Activated naive CD8-positive, alpha-beta T cell treated with anti-CD3 and anti-CD28 coated beads, Interleukin-2, amount 10 ng/mL, durations not matched to agents 7 days and 5 days (primary cell): ENCODE data around the gene ERFL. TPM values are rescaled to one million over a fixed set of nuclear protein-coding genes. Genes with fewer than 3 reads are reported as not detected.

ENCODE experiments used
- ATAC-seq: fragments of 150-1000 bp; cut with Tn5 transposase; one replicate; pipeline ENCODE4 v1.10.0; 2021; ENCODE audit warnings: low read depth, moderate library complexity
- POLR2A ChIA-PET: fragments of 350-600 bp; sonication (Branson Sonifier 250); formaldehyde crosslinking; loops from one replicate; lab custom pipeline; 2021; ENCODE audit warnings: antibody characterized with exemption; lab: Charles Lee
- DNase-seq: peaks from one replicate; pipeline ENCODE4 v3.0.0; 2021
- H3K27ac Mint-ChIP-seq: one replicate; pipeline ENCODE4 v1.8.0; 2022; ENCODE audit warnings: mild to moderate bottlenecking, mixed read lengths
- H3K27me3 Mint-ChIP-seq: one replicate; pipeline ENCODE4 v1.8.0; 2022; ENCODE audit warnings: mild to moderate bottlenecking, moderate library complexity, mixed read lengths
- H3K36me3 Mint-ChIP-seq: one replicate; pipeline ENCODE4 v1.8.0; 2021; ENCODE audit warnings: mild to moderate bottlenecking, mixed read lengths
- H3K4me1 Mint-ChIP-seq: one replicate; pipeline ENCODE4 v1.8.0; 2021; ENCODE audit warnings: mixed read lengths
- H3K4me3 Mint-ChIP-seq: one replicate; pipeline ENCODE4 v1.8.0; 2022; ENCODE audit warnings: mild to moderate bottlenecking, moderate library complexity, mixed read lengths
- H3K9me3 Mint-ChIP-seq: one replicate; pipeline ENCODE4 v1.8.0; 2021; ENCODE audit warnings: mixed read lengths
- total RNA-seq, 2 experiments: library from RNA; stranded (reverse); gene quantifications; one replicate each; pipeline ENCODE4 v1.2.3, GENCODE V29; 2021

ERFL gene
- total RNA-seq, 2 experiments from 2014 or later = 4.3 to 4.5 TPM

DNA sequence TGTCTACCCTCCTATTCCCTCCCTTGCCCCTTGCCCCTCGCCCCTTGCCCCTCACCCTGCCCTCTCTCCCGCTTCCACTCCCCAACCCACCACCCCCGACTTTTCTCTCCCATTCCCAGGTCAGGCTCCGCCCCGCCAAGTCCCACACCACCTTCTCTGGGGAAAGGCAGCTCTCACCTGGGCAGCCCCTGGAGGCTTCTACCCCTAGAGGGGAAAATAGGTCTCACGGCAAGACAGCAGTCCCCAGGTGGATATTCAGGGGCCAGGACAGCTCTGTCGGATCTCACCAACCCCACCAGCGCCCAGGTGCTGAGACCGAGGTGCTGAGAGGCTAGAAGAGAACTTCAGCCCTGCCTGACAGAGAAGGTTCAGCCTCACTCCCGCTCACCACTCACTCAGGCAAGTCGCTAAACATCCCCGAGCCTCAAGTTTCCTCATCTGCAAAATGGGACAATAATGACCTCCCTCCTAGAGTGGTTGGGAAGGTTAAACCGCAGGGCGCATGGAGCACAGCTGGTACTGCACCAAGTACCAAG lies 1.4 kb upstream of the ERFL start:
- H3K4me1 Mint-ChIP-seq = peaks cover 18% of the 10 kb centered on the region
- ATAC-seq = no peak
- H3K27me3 Mint-ChIP-seq = peaks cover 9% of the 10 kb centered on the region
- DNase-seq = no peak
- peak overlapping the region; percentile 81 for H3K4me3 Mint-ChIP-seq
- peak overlapping the region; percentile 55 for H3K27ac Mint-ChIP-seq
- H3K9me3 Mint-ChIP-seq = no peaks in the 10 kb centered on the region
- H3K36me3 Mint-ChIP-seq = peaks cover 5% of the 10 kb centered on the region
- POLR2A ChIA-PET = interaction anchor here (1.4 to 2.0 kb wide), 3 partner anchors 41 to 66 kb away, joined by 3 to 6 read pairs (median 3); no protein-coding TSS in a partner anchor

DNA sequence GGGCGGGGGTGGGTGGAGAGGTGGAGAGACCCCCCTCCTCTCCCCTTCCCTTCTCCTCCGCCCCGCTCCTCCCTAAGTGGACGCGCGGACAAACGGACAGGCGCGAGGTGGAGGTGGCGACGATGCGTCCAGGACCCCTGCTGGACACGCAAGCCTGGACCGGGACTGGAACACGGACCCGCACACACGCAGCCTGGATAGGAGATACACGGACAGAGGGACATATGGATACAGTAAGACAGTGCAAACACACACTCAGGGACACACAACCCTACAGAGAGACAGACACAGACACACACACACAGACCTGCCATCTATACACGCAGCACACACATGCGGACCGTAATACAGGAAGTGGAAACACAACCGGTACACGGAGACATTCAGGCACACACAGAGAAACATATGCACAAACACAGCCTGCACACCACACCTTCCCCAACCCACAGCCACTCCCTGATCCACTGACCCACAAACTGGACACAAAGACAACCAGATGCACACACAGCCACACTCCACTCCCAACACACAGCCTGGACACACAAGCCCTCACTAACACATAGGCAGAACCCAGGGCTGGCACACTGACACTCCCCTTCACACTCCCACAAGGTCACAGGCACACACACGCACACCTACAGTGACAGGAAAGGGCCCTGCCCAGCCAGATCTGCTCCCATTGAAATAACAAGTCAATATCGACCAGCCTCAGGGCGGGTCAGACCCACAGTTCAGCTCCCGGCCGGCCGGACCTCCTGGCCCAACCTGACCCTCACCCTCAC lies 696 bp upstream of the ERFL start:
- POLR2A ChIA-PET = interaction anchor here (0.6 to 2.0 kb wide), 10 partner anchors 26 to 580 kb away, joined by 3 to 6 read pairs (median 4); partner anchors contain the start of gene RABAC1
- peak overlapping the region; percentile 69 for H3K27ac Mint-ChIP-seq
- ATAC-seq (peak; percentile 73), DNase-seq (no peak)
- H3K4me3 Mint-ChIP-seq = peak overlapping the region; percentile 81
- H3K4me1 Mint-ChIP-seq = peaks cover 14% of the 10 kb centered on the region
- H3K9me3 Mint-ChIP-seq = no peaks in the 10 kb centered on the region
- peaks cover 9% of the 10 kb centered on the region for H3K27me3 Mint-ChIP-seq
- peaks cover 5% of the 10 kb centered on the region for H3K36me3 Mint-ChIP-seq

DNA sequence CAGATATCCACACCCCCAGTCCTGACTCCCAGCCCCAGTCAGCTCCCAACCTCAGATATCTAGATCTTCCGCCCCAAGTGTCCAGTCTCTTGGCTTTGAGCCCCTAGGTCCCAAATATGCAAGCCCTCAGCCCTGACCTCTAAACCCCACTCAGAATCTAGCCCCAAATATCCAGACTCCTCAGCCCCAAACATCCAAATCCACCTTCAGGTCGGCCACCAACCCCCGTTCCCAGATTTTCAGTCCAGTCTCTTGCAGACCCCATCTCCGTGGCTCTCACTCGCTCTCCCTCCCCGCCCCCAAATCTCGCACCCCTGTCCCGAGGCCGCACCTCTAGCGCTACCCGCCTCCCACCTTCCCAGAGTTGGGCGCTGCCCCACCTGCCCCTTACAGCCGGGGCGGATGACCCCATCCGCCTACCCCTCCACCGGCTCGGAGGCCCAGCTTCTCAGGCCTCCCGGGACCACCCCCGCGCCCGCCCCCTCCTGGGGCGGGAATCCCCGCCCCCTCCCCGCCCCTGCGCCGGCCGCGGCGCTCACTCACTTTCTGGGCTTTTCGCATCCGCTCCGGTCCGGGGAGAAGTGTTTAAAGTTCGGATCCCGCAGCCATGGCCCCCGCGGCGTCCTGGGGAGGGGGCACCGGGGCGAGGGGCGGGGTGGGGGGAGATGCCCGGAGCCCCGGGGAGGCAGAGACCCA lies 604 bp downstream of the ERFL start:
- peak overlapping the region; percentile 81 for H3K4me3 Mint-ChIP-seq
- no peaks in the 10 kb centered on the region for H3K9me3 Mint-ChIP-seq
- peaks cover 7% of the 10 kb centered on the region for H3K27me3 Mint-ChIP-seq
- ATAC-seq = peak; percentile 23
- DNase-seq = no peak
- H3K4me1 Mint-ChIP-seq = peaks cover 14% of the 10 kb centered on the region
- POLR2A ChIA-PET = interaction anchor here (0.9 to 2.0 kb wide), 7 partner anchors 15 to 59 kb away, joined by 3 to 6 read pairs (median 4); partner anchors contain the start of gene RABAC1
- H3K36me3 Mint-ChIP-seq = peaks cover 5% of the 10 kb centered on the region
- no peak overlapping the region for H3K27ac Mint-ChIP-seq

DNA sequence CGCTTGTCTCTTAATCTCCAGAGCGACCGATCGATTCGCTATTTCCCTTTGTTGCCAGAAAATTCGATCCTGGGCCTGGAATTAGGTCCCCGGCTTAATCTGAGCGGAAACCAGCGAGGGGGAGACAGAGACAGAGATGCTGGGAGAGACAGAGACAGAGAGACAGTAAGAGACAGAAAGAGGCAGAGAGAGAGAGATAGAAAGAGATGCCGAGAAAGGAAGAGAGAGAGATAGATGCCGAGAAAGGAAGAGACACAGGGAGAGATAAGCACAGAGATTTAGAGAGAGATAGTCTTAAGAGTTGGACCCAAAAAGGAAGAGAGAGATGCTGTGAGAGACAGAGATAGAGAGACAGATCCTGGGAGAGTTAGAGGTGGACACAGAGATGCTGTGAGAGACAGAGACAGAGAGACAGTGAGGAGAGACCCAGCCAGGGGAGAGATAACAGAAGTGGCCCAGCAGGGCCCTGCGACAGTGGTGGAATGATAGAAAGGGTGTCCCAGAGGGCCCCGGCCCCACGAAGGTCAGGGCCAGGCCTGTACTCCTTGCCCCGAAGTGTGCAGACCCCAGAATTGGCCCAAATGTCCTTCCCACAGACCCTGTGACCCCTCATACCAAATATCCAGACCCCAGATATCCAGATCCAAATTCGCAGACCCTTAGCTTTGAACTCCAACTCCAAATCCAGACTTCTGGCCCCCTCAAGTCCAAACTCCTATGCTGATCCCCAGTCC lies 1.3 kb downstream of the ERFL start:
- Mint-ChIP-seq H3K4me1 (peaks cover 19% of the 10 kb centered on the region), H3K27ac (no peak overlapping the region), H3K9me3 (no peaks in the 10 kb centered on the region), H3K36me3 (peaks cover 5% of the 10 kb centered on the region), H3K4me3 (no peak overlapping the region), H3K27me3 (peaks cover 12% of the 10 kb centered on the region)
- DNase-seq = no peak
- no peak for ATAC-seq
- POLR2A ChIA-PET = interaction anchor here (1.4 kb wide), 1 partner anchor 36 kb away, joined by 4 read pairs; no protein-coding TSS in a partner anchor

DNA sequence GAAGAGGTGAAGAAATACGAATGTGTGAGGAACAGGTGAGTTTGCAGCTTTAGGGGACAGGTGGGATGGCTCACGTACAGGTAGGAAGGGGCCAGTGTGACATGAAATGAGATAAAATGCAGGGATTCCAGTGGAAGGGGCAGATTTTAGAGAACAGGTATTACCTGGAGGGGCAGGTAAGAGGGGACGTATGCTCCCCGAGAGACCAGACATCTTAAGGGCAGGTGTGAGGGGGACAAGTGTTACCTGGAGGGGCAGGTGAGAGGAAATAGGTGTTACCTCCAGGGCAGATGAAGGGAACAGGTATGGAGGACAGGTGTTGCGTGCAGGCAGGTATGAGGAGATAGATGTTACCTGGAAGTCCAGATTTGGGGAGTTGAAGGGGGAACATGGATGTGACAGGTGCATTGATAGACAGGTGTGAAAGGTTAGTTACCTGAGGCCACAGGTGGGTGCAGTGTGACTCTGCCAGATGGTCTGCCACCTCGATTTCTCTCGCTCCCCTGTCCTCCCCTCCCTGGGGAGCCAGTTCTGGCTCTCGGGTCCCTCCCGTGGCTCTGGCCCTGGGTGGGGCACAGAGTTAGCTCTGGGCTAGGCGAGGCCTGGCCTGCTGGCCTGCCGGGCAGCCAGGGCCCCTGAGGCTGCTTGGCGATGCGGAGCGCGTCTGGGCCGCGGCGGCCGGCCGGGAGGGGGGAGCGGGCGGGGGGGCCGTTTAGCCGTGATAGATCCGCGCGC lies 2.1 kb downstream of the ERFL start:
- Mint-ChIP-seq H3K4me1 (peaks cover 21% of the 10 kb centered on the region), H3K36me3 (peaks cover 5% of the 10 kb centered on the region), H3K27ac (no peak overlapping the region), H3K4me3 (no peak overlapping the region), H3K27me3 (peaks cover 16% of the 10 kb centered on the region), H3K9me3 (no peaks in the 10 kb centered on the region)
- POLR2A ChIA-PET = no interaction called here
- DNase-seq = no peak
- no peak for ATAC-seq

DNA sequence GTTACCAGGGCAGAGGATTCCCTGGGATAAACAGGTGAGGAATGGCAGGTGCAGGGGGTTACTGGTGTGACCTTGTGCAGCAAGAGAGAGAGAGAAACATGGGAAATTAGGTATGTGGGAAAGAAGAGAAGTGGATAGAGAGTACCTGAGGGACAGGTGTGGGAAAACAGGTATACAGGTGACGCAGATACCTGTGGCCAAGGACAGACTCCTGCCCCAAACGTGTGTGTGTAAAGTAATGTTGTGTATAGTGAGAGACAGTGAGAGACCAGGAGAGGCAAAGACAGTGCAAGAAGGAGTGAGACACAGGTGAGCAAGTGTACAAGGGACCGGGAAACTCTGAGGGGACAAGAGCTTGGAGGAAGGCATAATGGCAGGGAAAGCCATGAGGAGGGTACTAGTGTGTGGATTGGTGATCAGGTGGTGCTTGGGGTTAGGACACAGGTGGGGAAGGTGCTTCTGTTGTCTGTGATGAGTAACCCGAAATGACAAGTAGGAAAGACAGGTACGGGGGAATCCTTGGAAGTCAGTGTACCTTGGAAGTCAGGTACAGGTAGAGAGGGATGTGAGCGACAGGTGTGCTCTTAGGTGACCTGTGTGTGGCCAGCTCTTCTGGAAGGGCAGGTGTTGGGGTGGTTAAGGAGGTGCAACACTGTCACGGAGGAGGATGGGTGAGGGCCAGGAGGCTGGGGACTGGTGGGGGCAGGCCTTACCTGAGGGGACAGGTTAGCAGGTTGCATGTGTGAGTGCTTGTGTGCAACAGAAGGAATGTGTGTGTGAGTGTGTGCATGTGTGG lies 2.8 kb downstream of the ERFL start:
- Mint-ChIP-seq H3K9me3 (no peaks in the 10 kb centered on the region), H3K4me1 (peaks cover 22% of the 10 kb centered on the region), H3K27ac (no peak overlapping the region), H3K36me3 (peaks cover 5% of the 10 kb centered on the region), H3K4me3 (no peak overlapping the region), H3K27me3 (peaks cover 18% of the 10 kb centered on the region)
- DNase-seq (no peak), ATAC-seq (no peak)
- POLR2A ChIA-PET = no interaction called here

DNA sequence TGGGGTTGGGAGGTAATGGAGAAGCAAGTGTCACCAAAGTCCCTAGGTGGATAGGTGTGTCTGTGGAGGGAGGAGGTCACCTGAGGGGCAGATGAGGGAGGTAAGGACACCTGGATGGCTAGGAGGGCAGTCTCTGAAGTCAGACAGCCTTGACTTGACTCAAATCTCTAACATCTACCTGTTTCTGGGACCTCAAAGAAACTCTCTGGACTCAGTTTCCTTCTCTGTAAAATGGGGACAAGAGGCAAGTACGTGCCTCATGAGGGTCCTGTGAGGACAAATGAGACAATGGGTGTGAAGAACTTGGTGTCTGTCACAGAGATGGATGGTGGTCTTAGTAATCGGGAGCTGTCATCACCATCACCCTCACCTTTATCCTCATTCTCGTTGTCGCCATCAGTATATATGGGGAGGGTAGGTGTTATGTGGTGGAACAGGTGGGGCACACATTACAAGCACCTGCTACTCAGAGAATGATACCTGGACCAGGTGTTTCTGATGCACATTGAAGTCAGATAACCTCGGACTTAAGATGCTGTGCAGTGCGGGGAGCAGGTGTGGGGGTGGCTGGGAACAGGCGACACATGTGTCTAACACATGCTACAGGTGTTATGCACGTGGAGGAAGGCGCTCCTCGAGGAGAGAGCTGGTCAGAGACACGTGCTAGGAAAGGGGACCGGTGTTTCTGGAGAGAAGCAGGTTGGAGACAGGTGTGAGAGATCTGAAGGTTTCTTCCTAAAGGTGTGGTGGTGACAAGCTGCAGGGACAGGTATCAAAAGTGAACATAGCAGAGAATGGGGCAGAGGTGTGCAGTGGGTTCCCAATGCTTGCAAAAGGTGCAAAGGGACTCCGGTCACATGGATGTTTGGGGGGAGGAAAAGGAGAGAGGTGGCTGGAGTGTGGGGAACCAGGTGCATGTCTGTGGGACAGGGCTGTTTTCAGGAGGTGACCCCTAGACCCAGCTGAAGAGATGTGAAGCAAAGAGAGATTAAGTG lies 3.8 kb downstream of the ERFL start:
- POLR2A ChIA-PET = interaction anchor here (1.1 kb wide), 1 partner anchor 36 kb away, joined by 3 read pairs; no protein-coding TSS in a partner anchor
- H3K36me3 Mint-ChIP-seq = peaks cover 5% of the 10 kb centered on the region
- no peak overlapping the region for H3K27ac Mint-ChIP-seq
- ATAC-seq = no peak
- H3K27me3 Mint-ChIP-seq = peaks cover 18% of the 10 kb centered on the region
- H3K9me3 Mint-ChIP-seq = no peaks in the 10 kb centered on the region
- no peak for DNase-seq
- H3K4me3 Mint-ChIP-seq = no peak overlapping the region
- peaks cover 19% of the 10 kb centered on the region for H3K4me1 Mint-ChIP-seq

DNA sequence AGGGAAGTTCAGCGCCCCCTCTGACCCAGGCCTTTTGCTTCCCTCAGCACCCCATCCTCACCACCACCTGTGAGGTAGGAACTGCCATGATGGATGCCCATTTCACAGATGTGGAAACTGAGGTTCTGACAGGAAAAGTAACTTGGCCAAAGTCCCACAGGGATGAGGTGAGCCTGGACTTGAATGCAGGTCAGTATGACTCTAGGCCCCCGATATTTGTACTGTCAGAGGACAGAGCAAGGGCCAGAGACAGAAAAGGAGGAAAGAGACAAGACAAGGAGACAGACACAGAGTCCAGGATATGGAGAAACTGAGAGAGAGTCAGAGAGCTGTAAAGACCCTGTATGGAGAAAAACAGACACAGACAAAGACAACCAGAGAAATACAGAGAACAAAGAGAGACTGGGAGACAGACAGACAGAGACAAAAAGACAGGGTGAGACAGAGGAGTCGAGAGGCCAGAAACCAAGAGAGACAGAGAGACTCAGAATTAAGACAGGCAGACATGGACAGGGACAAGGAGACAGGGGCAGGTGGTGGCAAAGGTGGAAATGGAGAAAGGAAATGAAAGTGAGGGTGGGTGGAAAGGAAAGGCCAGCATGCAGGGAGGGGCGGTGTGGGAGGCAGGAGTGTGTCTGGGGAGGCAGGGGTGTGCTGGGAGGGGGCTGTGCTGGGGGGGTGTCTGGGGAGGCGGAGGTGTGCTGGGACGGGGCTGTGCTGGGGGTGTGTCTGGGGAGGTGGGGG lies 5.0 kb downstream of the ERFL start:
- H3K27me3 Mint-ChIP-seq = peaks cover 16% of the 10 kb centered on the region
- H3K9me3 Mint-ChIP-seq = no peaks in the 10 kb centered on the region
- peaks cover 13% of the 10 kb centered on the region for H3K4me1 Mint-ChIP-seq
- ATAC-seq = no peak
- H3K27ac Mint-ChIP-seq = no peak overlapping the region
- POLR2A ChIA-PET = interaction anchor here (1.1 kb wide), 1 partner anchor 35 kb away, joined by 3 read pairs; no protein-coding TSS in a partner anchor
- DNase-seq = no peak
- H3K4me3 Mint-ChIP-seq = no peak overlapping the region
- no peaks in the 10 kb centered on the region for H3K36me3 Mint-ChIP-seq

DNA sequence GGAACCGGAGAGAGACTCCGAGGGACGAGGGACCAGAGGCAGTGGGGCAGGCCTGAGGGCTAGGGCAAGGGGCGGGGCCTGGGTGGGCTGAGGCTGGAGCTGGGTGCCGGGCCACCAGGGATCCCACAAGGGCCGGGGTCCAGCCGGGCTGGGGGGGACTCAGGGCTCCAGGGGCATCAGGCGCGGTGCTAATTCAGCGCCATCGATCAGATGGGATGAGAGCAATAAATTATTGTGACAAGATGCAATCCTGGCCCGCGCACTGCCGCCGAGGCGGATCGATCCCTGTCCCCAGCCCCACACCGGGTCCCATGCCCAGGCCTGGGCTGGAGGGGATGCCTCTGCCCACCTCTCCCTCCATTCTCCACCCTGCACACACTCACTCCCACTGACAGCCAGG lies 5.7 kb downstream of the ERFL start:
- H3K4me3 Mint-ChIP-seq = no peak overlapping the region
- H3K4me1 Mint-ChIP-seq = peaks cover 13% of the 10 kb centered on the region
- H3K36me3 Mint-ChIP-seq = no peaks in the 10 kb centered on the region
- POLR2A ChIA-PET = interaction anchor here (0.7 kb wide), 1 partner anchor 13 kb away, joined by 4 read pairs; no protein-coding TSS in a partner anchor
- no peak for DNase-seq
- no peak overlapping the region for H3K27ac Mint-ChIP-seq
- peaks cover 16% of the 10 kb centered on the region for H3K27me3 Mint-ChIP-seq
- ATAC-seq = no peak
- no peaks in the 10 kb centered on the region for H3K9me3 Mint-ChIP-seq
